ENCODE results near the gene RABGGTA. TPM values are rescaled to one million over a fixed set of nuclear protein-coding genes. Genes with fewer than 3 reads are reported as not detected.

RABGGTA gene
- total and polyA plus RNA-seq, 4 donors, result 23.1 to 42.9 (median 27.7) TPM

DNA sequence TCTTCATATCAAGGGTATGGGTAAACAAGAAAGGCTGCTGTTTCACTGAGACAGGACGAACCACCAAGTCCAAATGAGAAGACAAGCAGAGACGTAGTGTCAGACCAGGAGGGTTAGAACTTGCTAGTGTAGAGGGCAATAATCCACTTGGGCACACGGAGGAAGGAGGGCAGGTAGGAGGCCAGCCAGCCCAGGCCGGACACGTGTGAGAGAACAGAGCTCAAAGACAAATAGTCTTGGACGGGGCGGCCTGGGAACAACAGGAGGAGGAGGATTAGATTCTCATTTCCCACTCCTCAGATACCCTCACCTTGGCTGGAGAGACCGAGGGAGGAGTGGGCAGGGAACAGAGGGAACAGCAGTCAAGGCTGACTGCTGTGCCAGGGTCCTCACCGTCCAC, 19.3 kb upstream of the RABGGTA start:
- Histone ChIP-seq H3K4me3 (ENCODE audit: low read depth, low read length) (no peak overlapping the region), H3K9me3 (ENCODE audit: control insufficient read depth, insufficient read depth, low read length) (no peaks in the 10 kb centered on the region), H3K27me3 (ENCODE audit: control insufficient read depth, insufficient read depth, low read length) (no peaks in the 10 kb centered on the region), H3K27ac (ENCODE audit: low read depth, low read length) (no peak overlapping the region), H3K4me1 (ENCODE audit: control insufficient read depth, insufficient read depth, low read length) (no peaks in the 10 kb centered on the region), H3K36me3 (ENCODE audit: control insufficient read depth, insufficient read depth, low read length) (peaks cover 36% of the 10 kb centered on the region)
- no peak for DNase-seq (ENCODE audit: low read depth in 4 of 6, low spot score in 6 of 6)
- WGBS (ENCODE audit: insufficient coverage), result 93% methylated on average over 4 of the region's 9 CpGs

- Histone ChIP-seq H3K9me3 (ENCODE audit: control insufficient read depth, insufficient read depth, low read length) (no peaks in the 10 kb centered on the region), H3K27me3 (ENCODE audit: control insufficient read depth, insufficient read depth, low read length) (no peaks in the 10 kb centered on the region), H3K4me3 (ENCODE audit: low read depth, low read length) (no peak overlapping the region), H3K27ac (ENCODE audit: low read depth, low read length) (no peak overlapping the region), H3K4me1 (ENCODE audit: control insufficient read depth, insufficient read depth, low read length) (no peaks in the 10 kb centered on the region), H3K36me3 (ENCODE audit: control insufficient read depth, insufficient read depth, low read length) (peaks cover 32% of the 10 kb centered on the region)
- no peak for DNase-seq (ENCODE audit: low read depth in 4 of 6, low spot score in 6 of 6)
- WGBS (ENCODE audit: insufficient coverage), result 100% methylated on average over 4 of the region's 6 CpGs
Observed at GRCh38 chr14:24289649-24290280, 18.4 kb upstream of the RABGGTA start.

DNA sequence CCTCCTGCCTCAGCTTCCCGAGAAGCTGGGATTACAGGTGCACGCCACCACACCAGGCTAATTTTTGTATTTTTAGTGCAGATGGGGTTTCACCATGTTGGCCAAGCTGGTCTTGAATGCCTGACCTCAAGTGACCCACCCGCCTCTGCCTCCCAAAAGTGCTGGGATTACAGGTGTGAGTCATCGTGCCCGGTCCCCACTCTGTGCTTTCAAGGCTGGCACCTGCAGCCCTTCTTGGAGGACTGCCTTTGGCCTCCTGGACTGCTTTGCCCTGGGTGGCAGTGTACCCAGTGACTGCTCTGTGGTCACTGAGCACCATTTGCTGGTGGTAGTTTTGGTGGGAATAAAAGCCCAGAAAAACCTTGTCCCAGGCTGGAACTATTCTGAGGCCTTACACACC, 15.6 kb upstream of the RABGGTA start:
- WGBS (ENCODE audit: insufficient coverage), result 95% methylated on average over 5 of the region's 5 CpGs
- DNase-seq (ENCODE audit: low read depth in 4 of 6, low spot score in 6 of 6), result no peak

DNA sequence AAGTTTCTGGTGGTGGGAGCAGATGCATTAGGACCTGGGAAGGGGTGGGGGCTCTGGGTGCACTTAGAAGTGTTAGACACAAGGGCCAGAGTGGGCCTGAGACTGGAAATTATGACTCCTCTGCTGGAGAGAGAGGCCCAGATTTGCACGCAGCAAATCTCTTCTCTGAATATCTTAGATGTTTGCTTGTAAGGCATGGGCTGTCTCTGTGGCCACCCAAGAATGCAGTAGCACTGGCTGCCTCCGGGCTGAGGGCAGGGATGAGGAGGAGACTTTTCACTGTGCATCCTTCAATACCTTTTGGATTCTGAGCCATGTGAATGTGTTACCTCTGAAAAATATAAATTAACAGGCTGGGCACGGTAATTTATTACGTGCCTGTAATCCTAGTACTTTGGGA, 14.0 kb upstream of the RABGGTA start:
- DNase-seq (ENCODE audit: low read depth in 4 of 6, low spot score in 6 of 6), result no peak
- no peaks in the 10 kb centered on the region for H3K27me3 ChIP-seq (ENCODE audit: control insufficient read depth, insufficient read depth, low read length)
- H3K4me3 ChIP-seq (ENCODE audit: low read depth, low read length), result no peak overlapping the region
- no peaks in the 10 kb centered on the region for H3K4me1 ChIP-seq (ENCODE audit: control insufficient read depth, insufficient read depth, low read length)
- H3K27ac ChIP-seq (ENCODE audit: low read depth, low read length), result no peak overlapping the region
- H3K36me3 ChIP-seq (ENCODE audit: control insufficient read depth, insufficient read depth, low read length), result peaks cover 4% of the 10 kb centered on the region
- 88% methylated on average over 2 of the region's 4 CpGs for WGBS (ENCODE audit: insufficient coverage)
- no peaks in the 10 kb centered on the region for H3K9me3 ChIP-seq (ENCODE audit: control insufficient read depth, insufficient read depth, low read length)

More for the DNA sequence above, 15.6 kb upstream of the RABGGTA start:
- peaks cover 18% of the 10 kb centered on the region for H3K36me3 ChIP-seq (ENCODE audit: control insufficient read depth, insufficient read depth, low read length)
- no peaks in the 10 kb centered on the region for H3K27me3 ChIP-seq (ENCODE audit: control insufficient read depth, insufficient read depth, low read length)
- H3K4me1 ChIP-seq (ENCODE audit: control insufficient read depth, insufficient read depth, low read length), result no peaks in the 10 kb centered on the region
- H3K9me3 ChIP-seq (ENCODE audit: control insufficient read depth, insufficient read depth, low read length), result no peaks in the 10 kb centered on the region
- no peak overlapping the region for H3K27ac ChIP-seq (ENCODE audit: low read depth, low read length)
- H3K4me3 ChIP-seq (ENCODE audit: low read depth, low read length), result no peak overlapping the region

DNA sequence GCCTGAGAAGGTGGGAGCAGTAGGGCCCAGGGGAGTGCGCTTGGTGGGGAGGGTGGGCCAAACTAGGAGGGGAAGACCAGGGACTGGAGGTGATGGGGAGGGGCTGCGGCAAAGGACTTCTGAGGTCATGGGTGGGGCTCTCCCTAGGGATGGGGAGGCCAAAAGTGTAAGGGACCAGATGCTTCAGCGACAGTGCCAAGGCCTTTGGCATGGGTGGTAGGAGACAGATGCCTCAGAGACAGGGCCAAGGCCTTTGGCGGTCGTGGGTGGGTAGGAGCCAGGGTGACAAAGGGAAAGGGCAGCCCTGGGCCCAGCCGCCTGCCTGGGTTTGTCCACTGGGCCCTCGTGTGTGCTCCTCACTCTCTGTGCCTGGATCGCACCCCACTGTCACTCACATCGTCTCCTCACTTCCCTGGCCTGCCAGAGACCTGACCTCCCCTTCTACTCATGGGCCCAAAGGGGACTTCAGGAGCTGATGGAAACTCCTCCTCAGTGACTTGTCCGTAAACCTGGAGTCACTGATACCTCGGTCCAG, 13.2 kb upstream of the RABGGTA start:
- Histone ChIP-seq H3K27ac (ENCODE audit: low read depth, low read length) (no peak overlapping the region), H3K36me3 (ENCODE audit: control insufficient read depth, insufficient read depth, low read length) (no peaks in the 10 kb centered on the region), H3K27me3 (ENCODE audit: control insufficient read depth, insufficient read depth, low read length) (no peaks in the 10 kb centered on the region), H3K4me1 (ENCODE audit: control insufficient read depth, insufficient read depth, low read length) (no peaks in the 10 kb centered on the region), H3K4me3 (ENCODE audit: low read depth, low read length) (no peak overlapping the region), H3K9me3 (ENCODE audit: control insufficient read depth, insufficient read depth, low read length) (no peaks in the 10 kb centered on the region)
- WGBS (ENCODE audit: insufficient coverage), result 86% methylated on average over 9 of the region's 11 CpGs
- peak in 1 of 6 donors; percentile 28 for DNase-seq (ENCODE audit: low read depth in 4 of 6, low spot score in 6 of 6)

DNA sequence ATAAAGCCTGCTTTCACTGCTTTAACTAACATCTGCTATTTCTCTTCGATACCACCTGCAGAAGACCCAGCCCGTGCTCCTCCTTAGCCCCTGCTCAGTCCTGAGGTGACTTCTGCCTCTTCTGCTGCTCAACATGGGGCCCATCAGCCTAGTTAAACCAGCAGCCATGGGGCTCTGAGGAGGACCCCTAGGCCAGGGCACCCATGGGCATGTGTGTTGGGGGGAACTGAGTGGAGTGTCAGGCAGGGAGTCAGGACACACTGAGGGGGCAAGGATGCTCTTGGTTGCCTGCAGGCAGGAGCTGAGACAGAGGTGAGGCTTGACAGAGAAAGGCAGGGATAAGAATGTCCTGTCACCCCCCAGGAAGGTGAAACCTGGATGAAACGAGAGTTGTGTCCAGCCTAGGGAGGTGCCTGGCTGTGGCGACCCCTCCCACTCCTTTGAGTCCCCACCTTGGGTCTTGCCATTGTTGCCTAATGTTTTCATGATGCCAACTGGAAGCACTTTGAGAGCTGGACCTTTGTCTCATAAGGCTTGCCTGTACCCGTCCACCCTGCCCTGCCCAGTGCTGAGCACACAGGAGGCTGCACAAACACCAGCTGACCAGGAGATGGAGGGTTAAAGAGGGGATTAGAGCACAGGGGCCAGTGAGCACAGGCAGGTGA, 12.5 kb upstream of the RABGGTA start:
- H3K27ac ChIP-seq (ENCODE audit: low read depth, low read length), result no peak overlapping the region
- H3K27me3 ChIP-seq (ENCODE audit: control insufficient read depth, insufficient read depth, low read length), result no peaks in the 10 kb centered on the region
- 97% methylated on average over 5 of the region's 5 CpGs for WGBS (ENCODE audit: insufficient coverage)
- no peak overlapping the region for H3K4me3 ChIP-seq (ENCODE audit: low read depth, low read length)
- H3K36me3 ChIP-seq (ENCODE audit: control insufficient read depth, insufficient read depth, low read length), result no peaks in the 10 kb centered on the region
- H3K9me3 ChIP-seq (ENCODE audit: control insufficient read depth, insufficient read depth, low read length), result no peaks in the 10 kb centered on the region
- H3K4me1 ChIP-seq (ENCODE audit: control insufficient read depth, insufficient read depth, low read length), result no peaks in the 10 kb centered on the region
- no peak for DNase-seq (ENCODE audit: low read depth in 4 of 6, low spot score in 6 of 6)

DNA sequence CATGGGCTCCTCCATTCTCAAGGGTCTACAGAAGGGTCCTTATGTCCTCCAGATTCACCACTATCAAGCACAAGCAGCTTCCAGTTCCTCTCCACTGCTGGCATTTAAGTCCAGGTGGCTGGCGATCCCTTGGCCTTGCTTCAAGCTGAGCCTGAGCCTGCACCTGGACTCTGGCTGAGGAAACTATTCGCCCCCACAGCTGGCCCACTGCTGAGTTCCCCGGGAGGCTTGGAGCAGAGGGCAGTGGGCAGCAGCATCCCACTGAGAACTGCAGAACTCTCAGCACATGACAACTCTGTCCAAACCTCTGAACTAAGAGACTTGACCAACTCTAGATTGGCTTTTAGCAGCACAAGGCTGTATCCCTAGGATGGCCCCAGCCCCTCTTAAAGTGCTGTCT, 11.3 kb upstream of the RABGGTA start:
- Histone ChIP-seq H3K9me3 (ENCODE audit: control insufficient read depth, insufficient read depth, low read length) (no peaks in the 10 kb centered on the region), H3K36me3 (ENCODE audit: control insufficient read depth, insufficient read depth, low read length) (no peaks in the 10 kb centered on the region), H3K4me1 (ENCODE audit: control insufficient read depth, insufficient read depth, low read length) (no peaks in the 10 kb centered on the region), H3K4me3 (ENCODE audit: low read depth, low read length) (no peak overlapping the region), H3K27ac (ENCODE audit: low read depth, low read length) (no peak overlapping the region), H3K27me3 (ENCODE audit: control insufficient read depth, insufficient read depth, low read length) (no peaks in the 10 kb centered on the region)
- DNase-seq (ENCODE audit: low read depth in 4 of 6, low spot score in 6 of 6), result no peak
- 67% methylated on average over 3 of the region's 3 CpGs for WGBS (ENCODE audit: insufficient coverage)

DNA sequence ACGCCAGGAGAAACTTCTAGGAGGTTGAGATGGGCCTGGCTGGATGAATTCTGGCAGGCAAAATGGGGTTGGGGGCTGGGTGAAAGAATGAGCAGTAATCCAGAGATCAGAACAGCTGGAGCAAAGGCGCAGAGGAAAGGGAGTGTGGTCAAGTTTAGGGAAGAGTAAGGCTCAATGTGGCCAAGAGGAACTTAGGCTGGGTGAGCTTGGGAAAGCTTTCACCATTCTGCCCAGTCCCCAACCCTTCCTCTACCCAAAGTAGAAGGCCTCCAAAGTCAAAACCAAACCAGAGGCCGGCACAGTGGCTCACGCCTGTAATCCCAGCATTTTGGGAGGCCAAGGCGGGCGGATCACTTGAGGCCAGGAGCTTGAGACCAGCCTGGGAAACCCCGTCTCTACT, 10.2 kb upstream of the RABGGTA start:
- no peaks in the 10 kb centered on the region for H3K27me3 ChIP-seq (ENCODE audit: control insufficient read depth, insufficient read depth, low read length)
- H3K9me3 ChIP-seq (ENCODE audit: control insufficient read depth, insufficient read depth, low read length), result no peaks in the 10 kb centered on the region
- no peaks in the 10 kb centered on the region for H3K36me3 ChIP-seq (ENCODE audit: control insufficient read depth, insufficient read depth, low read length)
- WGBS (ENCODE audit: insufficient coverage), result 98% methylated on average over 3 of the region's 7 CpGs
- no peak for DNase-seq (ENCODE audit: low read depth in 4 of 6, low spot score in 6 of 6)
- H3K4me3 ChIP-seq (ENCODE audit: low read depth, low read length), result no peak overlapping the region
- H3K27ac ChIP-seq (ENCODE audit: low read depth, low read length), result no peak overlapping the region
- H3K4me1 ChIP-seq (ENCODE audit: control insufficient read depth, insufficient read depth, low read length), result no peaks in the 10 kb centered on the region

- Histone ChIP-seq H3K9me3 (ENCODE audit: control insufficient read depth, insufficient read depth, low read length) (no peaks in the 10 kb centered on the region), H3K4me3 (ENCODE audit: low read depth, low read length) (no peak overlapping the region), H3K27ac (ENCODE audit: low read depth, low read length) (no peak overlapping the region), H3K36me3 (ENCODE audit: control insufficient read depth, insufficient read depth, low read length) (no peaks in the 10 kb centered on the region), H3K4me1 (ENCODE audit: control insufficient read depth, insufficient read depth, low read length) (no peaks in the 10 kb centered on the region), H3K27me3 (ENCODE audit: control insufficient read depth, insufficient read depth, low read length) (no peaks in the 10 kb centered on the region)
- no peak for DNase-seq (ENCODE audit: low read depth in 4 of 6, low spot score in 6 of 6)
- WGBS (ENCODE audit: insufficient coverage), result 97% methylated on average over 6 of the region's 6 CpGs
Observed at GRCh38 chr14:24280797-24281460, 9.5 kb upstream of the RABGGTA start.
